Daoy (cell line): ENCODE results near the gene MANSC4. TPM values are rescaled to one million over a fixed set of nuclear protein-coding genes. Genes with fewer than 3 reads are reported as not detected.

Source experiments
- DNase-seq: peaks from one replicate; pipeline ENCODE4 v3.0.0-alpha.2; 2015; ENCODE audit warnings: low read depth
- total RNA-seq: library from RNA; depleted of rRNA; stranded (reverse); fragments of >200 nt; shearing (Covaris generic); gene quantifications from 2 replicates; pipeline ENCODE4 v1.2.3, GENCODE V29; 2014; rRNA removed

MANSC4 gene
- total RNA-seq, result not detected in 2 replicates

DNA sequence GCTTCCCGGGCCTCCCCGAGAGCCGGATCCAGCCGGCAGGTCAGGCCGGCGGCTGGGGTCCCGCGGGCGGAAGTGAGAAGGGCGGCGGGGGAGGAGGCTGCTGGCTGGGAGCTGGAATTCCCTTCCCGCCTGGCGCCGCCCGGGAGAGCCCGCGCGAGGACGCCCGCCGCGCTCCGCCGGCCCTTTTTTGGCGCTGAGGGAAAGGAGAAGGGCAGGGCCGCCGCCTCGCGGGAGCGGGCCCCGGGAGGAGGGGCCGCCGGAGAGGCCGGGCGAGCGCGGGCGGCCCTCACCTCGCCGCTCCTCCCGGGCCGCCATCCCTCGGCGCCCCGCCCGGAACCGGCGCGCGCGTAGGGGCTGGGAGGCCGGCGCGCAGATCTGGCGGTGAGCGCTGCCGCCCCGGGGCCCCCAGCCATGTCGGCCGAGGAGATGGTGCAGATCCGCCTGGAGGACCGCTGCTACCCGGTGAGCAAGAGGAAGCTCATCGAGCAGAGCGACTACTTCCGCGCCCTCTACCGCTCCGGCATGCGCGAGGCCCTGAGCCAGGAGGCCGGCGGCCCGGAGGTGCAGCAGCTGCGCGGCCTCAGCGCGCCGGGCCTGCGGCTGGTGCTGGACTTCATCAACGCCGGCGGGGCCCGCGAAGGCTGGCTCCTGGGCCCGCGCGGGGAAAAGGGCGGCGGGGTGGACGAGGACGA, at the start of gene MANSC4, which contains the start of gene KLHL42:
Gene MANSC4 (minus strand): TSS at position 317 of the 692 bp plus-strand sequence. CDS start 8,960 bp downstream, outside the sequence.
Gene KLHL42 (plus strand): TSS at position 314 of the 692 bp plus-strand sequence. CDS start 98 bp downstream, at position 412.
- DNase-seq, result peak; percentile 84

DNA sequence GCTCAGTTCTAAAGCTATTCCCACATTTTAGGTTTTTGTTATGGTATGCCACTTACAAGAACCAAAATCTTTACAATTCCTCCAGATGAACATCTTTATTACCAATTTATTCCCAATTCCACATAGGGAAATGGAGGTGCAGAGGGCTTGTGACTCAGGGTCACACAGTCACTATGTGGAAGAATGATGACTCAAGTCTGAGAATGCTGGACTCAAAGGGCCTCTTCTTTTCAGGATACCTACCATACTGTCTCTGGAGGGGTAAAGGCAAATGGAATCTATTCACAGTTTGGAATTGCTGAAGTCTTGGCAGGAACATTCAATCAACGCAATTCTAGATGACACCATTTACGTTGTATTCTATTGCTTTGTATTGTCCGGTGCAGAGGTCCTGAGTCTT, 48.2 kb upstream of the MANSC4 start:
- peak; percentile 27 for DNase-seq

- no peak for DNase-seq
Measured at GRCh38 chr12:27826076-27826475, 46.0 kb upstream of the MANSC4 start.

DNA sequence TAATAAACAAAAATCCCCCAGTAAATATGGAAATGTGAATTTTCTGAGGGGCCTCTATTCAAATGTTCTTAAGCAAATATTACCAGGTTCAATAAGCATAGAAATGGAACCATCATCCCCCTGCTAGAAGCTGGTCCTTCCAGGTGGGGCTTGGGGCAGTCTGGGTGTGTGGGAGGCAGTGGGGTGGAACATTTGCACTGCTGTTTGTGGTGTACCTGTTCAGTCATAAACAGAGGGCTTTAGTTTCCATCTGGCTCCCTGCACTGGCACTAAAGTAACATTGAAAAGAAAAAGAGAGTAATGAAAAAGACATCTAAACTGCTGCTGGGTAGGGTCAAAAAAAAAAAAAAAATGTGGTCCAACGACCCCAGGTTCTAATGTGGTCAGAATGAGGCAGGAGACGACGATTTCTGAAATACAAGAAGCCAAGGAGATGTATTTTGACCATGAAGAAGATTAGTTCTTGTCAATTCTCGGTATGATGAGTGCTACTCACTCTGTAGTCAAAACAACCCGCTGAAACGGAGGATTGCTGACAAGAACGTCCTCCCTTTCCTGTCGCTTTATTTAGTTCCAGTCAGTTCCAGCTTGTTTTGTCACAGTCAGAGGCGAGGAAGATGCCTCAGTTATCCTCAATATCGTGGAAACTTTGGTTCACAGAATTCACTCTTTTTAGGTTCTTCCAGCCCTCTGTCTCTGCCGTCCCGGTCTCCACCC, 44.2 kb upstream of the MANSC4 start:
- DNase-seq, result no peak

DNA sequence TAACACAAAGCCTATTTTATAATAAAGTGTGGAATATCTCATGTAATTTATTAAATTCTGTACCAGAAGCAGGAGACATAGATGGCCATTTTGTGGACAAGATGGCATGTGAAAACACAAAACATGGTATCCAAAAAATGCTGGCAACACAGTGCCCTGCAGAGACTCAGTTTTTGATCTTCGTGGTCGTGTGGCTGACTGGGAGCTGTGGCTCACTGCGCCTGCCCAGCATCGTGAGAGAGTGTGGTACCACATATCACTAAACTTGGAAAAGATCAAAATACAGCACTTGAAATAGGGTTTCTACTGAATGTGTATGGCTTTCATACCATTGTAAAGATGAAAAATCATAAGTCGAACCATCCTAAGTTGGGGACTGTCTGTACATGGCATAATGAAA, 43.0 kb upstream of the MANSC4 start:
- no peak for DNase-seq

GRCh38 chr12:27822076-27822712, 42.2 kb upstream of the MANSC4 start:
- peak; percentile 91 for DNase-seq

GRCh38 chr12:27821259-27821973, 41.4 kb upstream of the MANSC4 start:
- peak; percentile 80 for DNase-seq

GRCh38 chr12:27820564-27820963, 40.5 kb upstream of the MANSC4 start:
- DNase-seq, result no peak

GRCh38 chr12:27818401-27818918, 38.4 kb upstream of the MANSC4 start:
- DNase-seq, result no peak

GRCh38 chr12:27817766-27818165, 37.7 kb upstream of the MANSC4 start:
- no peak for DNase-seq

- DNase-seq, result no peak
Measured at GRCh38 chr12:27814851-27815591, 35.0 kb upstream of the MANSC4 start.

DNA sequence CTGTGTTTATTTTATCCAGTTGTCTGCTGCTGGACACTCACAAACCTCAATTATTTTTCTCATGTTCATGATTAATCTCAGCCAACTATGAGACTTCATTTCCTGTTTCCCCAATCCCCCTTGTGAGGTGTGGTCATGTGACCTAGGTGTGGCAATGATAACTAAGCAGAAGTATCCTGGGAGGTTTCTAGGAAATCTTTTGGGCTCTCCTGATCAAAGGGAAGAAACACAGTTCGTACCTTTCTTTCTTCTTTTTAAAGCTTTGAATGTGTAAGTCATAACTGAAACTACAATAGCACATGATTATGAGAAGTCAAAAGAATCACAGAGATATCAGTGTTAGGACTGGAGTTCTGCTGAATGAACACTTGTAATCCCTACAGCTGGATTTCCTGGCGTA, 34.4 kb upstream of the MANSC4 start:
- peak; percentile 9 for DNase-seq

DNA sequence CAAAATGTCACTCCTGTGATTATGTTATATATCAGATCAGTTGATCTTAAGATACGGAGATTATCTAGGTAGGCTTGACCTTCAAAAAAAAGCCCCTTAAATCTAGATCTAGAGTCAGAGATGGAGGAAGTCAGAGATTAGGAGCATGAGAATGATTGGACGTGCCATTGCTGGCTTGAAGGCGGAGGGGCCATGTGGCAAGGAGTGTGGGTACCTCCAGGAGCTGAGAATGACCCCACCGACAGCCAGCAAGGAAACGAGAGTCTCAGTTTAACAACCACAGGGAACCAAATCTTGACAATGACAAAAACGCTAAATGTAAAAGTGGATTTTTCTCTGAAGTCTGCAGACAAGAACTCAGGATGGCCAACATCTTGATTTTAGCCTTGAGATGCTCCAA, 32.5 kb upstream of the MANSC4 start:
- no peak for DNase-seq

GRCh38 chr12:27810756-27811155, 30.7 kb upstream of the MANSC4 start:
- DNase-seq, result no peak

GRCh38 chr12:27808841-27809240, 28.8 kb upstream of the MANSC4 start:
- DNase-seq, result no peak

- DNase-seq, result no peak
Measured at GRCh38 chr12:27807063-27807703, 27.1 kb upstream of the MANSC4 start.

DNA sequence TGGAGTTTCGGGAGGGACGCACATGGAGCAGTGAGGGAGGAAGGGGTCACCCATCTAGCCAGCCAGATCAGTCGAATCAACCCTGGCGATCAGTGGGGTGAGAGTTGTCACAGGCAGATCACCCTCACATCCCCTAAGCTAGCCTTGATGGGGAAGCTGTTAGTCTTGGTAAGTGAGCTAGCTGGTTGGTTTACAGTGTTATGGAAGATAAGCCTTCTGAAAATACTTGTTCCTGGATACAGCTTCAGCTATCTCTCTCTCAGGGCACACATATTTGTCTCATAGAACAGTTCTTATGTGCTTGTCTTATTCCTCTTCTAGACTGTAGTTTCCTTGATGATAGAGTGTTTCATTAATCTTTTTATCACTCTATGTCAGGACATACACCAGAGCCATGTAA, 26.2 kb upstream of the MANSC4 start:
- no peak for DNase-seq

DNA sequence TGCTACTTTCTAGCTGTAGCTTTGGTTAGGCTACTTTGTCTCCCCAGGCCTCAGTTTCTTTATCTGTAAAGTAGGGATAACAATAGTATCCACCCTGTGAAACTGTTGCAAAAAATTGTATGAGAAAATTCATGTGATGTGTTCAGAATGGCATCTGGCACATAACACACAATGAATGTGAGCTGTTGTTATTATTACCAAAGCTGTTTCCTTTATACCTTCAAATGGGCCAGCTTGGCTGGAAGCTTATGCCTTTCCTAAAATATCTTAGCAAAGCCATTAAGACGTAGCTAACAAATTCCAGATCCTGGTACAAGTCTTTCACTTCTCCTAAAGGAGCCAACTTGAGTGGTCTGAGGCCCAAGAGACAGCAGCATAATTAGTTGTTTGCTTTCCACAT, 25.2 kb upstream of the MANSC4 start:
- DNase-seq, result no peak

GRCh38 chr12:27802936-27803335, 22.9 kb upstream of the MANSC4 start:
- DNase-seq, result no peak

- no peak for DNase-seq
Measured at GRCh38 chr12:27802511-27802910, 22.5 kb upstream of the MANSC4 start.

DNA sequence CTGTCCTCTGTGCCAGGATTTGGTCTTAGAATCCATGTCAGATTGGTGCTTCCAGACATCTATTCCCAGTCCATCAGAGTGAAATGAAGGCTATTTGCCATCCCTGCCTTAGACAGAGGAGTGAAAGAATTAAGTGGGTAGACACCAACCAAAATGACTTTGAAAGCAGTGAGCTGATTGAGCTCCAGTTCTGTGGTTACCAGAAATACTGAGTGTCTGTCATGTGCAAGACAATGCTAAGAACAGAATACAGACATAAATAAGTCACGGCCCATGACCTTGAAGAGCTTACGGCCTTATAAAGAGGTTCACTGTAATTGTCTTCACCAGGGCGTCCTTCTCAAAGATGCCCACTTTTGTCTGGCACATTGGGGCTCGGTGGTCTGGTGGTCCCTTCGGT, 21.6 kb upstream of the MANSC4 start:
- no peak for DNase-seq
